Spleen (tissue), 11 donors: ENCODE results near the gene IGSF9. TPM values are rescaled to one million over a fixed set of nuclear protein-coding genes. Genes with fewer than 3 reads are reported as not detected.
"Not testable (repeated sequence)": the region's sequence is repeated elsewhere in the genome, so short reads cannot be mapped to it uniquely, and the experiment has no call there.

Experiments
- DNase-seq: peaks from one replicate; pipeline ENCODE4 v3.0.0-alpha.2; 2020
- H3K27ac ChIP-seq, 8 donors: fragments of 200-600 bp; sonication (generic) in 7 of 8; 1 replicate in 4 of 8; 2 replicates in 4 of 8; pipeline versions ENCODE4 v1.5.0 to v1.8.0; 2016 to 2021; ENCODE audit warnings: inconsistent platforms in 4 of 8, mild to moderate bottlenecking in 4 of 8, moderate library complexity in 1 of 8
- H3K27me3 ChIP-seq, 7 donors: fragments of 200-600 bp; sonication (generic) in 6 of 7; replicated peaks in 1 of 7; 1 replicate in 4 of 7; 2 replicates in 3 of 7; pipeline versions ENCODE4 v1.5.0 to v1.8.0; 2016 to 2021; ENCODE audit warnings: inconsistent platforms in 3 of 7, mild to moderate bottlenecking in 1 of 7
- H3K36me3 ChIP-seq, 6 donors: fragments of 200-600 bp; sonication (generic) in 5 of 6; 1 replicate in 4 of 6; 2 replicates in 2 of 6; pipeline versions ENCODE4 v1.5.0 to v1.8.0; 2016 to 2021; ENCODE audit warnings: inconsistent platforms in 2 of 6
- H3K4me1 ChIP-seq, 6 donors: fragments of 200-600 bp; sonication (generic) in 5 of 6; 1 replicate in 3 of 6; 2 replicates in 3 of 6; pipeline versions ENCODE4 v1.5.0 to v1.8.0; 2016 to 2021; ENCODE audit warnings: inconsistent platforms in 3 of 6
- H3K4me3 ChIP-seq, 8 donors: fragments of 200-600 bp; sonication (generic) in 7 of 8; 1 replicate in 4 of 8; 2 replicates in 4 of 8; pipeline versions ENCODE4 v1.5.0 to v1.8.0; 2016 to 2021; ENCODE audit warnings: inconsistent platforms in 4 of 8, mild to moderate bottlenecking in 4 of 8, moderate library complexity in 2 of 8
- H3K9me3 ChIP-seq, 8 donors: fragments of 200-600 bp; sonication (generic) in 7 of 8; 1 replicate in 4 of 8; 2 replicates in 4 of 8; pipeline versions ENCODE4 v1.5.0 to v1.8.0; 2016 to 2021; ENCODE audit warnings: inconsistent platforms in 4 of 8
- POLR2A ChIP-seq, 3 donors: fragments of 450-650 bp; IDR thresholded peaks; one replicate each; pipeline ENCODE4 v1.5.1; 2017; ENCODE audit warnings: antibody characterized with exemption in 3 of 3, mild to moderate bottlenecking in 1 of 3
- POLR2AphosphoS5 ChIP-seq, 3 donors: sonication (generic); formaldehyde crosslinking; IDR thresholded peaks; one replicate each; pipeline ENCODE4 v1.5.1; 2017; ENCODE audit warnings: antibody characterized with exemption in 3 of 3
- WGBS, 5 donors: extraction: QIAGEN DNeasy Blood & Tissue Kit in 3 of 5; methylation state at CpG; one replicate each; pipeline versions ENCODE4 v1.1.5 to v1.1.7; 2013 to 2018; 5-methylcytosine and 5-hydroxymethylcytosine counted together
- intact Hi-C: fragments of 100-400 bp; cut with DNase I; formaldehyde crosslinking; loops from one replicate; pipeline ENCODE4 v1.15.0; 2023; ENCODE audit warnings: low total_unique reads
- polyA plus RNA-seq, 3 donors: library from polyadenylated mRNA; stranded (reverse); fragments of 200-250 nt; gene quantifications; one replicate each; pipeline ENCODE4 v1.2.1, GENCODE V29; 2013
- total RNA-seq, 7 donors: library from RNA; depleted of rRNA in 3 of 7; stranded (reverse); fragments of >200 nt in 3 of 7; fragmentation: NEBNext Ultra II Directional in 4 of 7; extraction: Animal tissue kit (Norgen Biotek cat#: 25700) in 4 of 7; gene quantifications; one replicate each; pipeline versions ENCODE4 v1.1.0 to v1.2.1, GENCODE V29; 2016 to 2021
- TF ChIP-seq, protein P1 (sequence below), 11 experiments: fragments of 200-600 bp in 7 of 11; fragments of 450-650 bp in 4 of 11; sonication (generic) in 4 of 11; IDR thresholded peaks in 8 of 11; conservative IDR thresholded peaks in 3 of 11; 1 replicate in 7 of 11; 2 replicates in 4 of 11; pipeline versions ENCODE4 v1.4.0 to v1.8.0; 2016 to 2021; ENCODE audit warnings: antibody characterized with exemption in 11 of 11, inconsistent platforms in 4 of 11, mild to moderate bottlenecking in 1 of 11
- donor health status: healthy with polysubstance abuse.
- donor health status: DM: no; HTN: no; CAD: no; lungs with moderate emphysema.
- donor health status: DM: no; HTN: no; CAD: no.
- donor health status: Bipolar disorder and iron deficiency.
- donor health status: healthy.
- donor health status: DM: no; HTN: no; CAD: no.
- donor health status: DM: yes; HTN: yes; CAD: no.

The IGSF9 gene
- total and polyA plus RNA-seq, 10 donors = 0.12 to 2.1 (median 0.95) TPM

DNA sequence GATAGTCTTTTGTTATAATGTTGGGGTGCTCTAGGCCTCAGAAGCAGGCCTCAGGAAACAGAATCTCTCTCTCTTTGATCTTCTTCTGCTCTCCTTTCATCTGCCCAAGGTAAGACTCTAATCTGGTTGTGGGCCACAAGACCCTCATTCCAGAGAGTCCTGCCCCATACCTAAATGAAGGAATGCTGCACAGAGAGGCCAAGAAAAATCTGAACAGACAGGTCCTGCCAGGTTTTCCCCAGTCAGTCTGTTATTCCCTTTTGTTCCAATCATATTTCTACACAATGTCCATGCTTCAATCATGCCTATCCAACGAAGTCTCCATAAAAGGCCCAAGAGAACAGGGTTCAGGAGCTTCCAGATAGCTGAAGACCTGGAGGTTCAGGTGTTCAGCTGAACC is 38.5 kb downstream of the IGSF9 start:
- Histone ChIP-seq H3K4me3 (no peak overlapping the region), H3K36me3 (no peaks in the 10 kb centered on the region), H3K4me1 (peaks cover 23 to 29% (median 26%) of the 10 kb centered on the region in 6 donors), H3K9me3 (peaks cover 0 to 7% (median 0%) of the 10 kb centered on the region in 8 donors), H3K27ac (no peak overlapping the region), H3K27me3 (no peaks in the 10 kb centered on the region)
- intact Hi-C loops = no loop called here
- whole genome bisulfite sequencing, 5 donors = 76 to 95% (median 90%) methylated on average over 1 of the region's 1 CpG
- DNase-seq = no peak
- no peak for TF ChIP-seq POLR2AphosphoS5 (IDR thresholded peaks at IDR 0.05)
- TF ChIP-seq, protein P1, sequence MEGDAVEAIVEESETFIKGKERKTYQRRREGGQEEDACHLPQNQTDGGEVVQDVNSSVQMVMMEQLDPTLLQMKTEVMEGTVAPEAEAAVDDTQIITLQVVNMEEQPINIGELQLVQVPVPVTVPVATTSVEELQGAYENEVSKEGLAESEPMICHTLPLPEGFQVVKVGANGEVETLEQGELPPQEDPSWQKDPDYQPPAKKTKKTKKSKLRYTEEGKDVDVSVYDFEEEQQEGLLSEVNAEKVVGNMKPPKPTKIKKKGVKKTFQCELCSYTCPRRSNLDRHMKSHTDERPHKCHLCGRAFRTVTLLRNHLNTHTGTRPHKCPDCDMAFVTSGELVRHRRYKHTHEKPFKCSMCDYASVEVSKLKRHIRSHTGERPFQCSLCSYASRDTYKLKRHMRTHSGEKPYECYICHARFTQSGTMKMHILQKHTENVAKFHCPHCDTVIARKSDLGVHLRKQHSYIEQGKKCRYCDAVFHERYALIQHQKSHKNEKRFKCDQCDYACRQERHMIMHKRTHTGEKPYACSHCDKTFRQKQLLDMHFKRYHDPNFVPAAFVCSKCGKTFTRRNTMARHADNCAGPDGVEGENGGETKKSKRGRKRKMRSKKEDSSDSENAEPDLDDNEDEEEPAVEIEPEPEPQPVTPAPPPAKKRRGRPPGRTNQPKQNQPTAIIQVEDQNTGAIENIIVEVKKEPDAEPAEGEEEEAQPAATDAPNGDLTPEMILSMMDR (IDR thresholded peaks at IDR 0.05 in 8 of 11, conservative IDR thresholded peaks at IDR 0.05 in 3 of 11) = no peak
- TF ChIP-seq POLR2A (IDR thresholded peaks at IDR 0.05) = no peak

DNA sequence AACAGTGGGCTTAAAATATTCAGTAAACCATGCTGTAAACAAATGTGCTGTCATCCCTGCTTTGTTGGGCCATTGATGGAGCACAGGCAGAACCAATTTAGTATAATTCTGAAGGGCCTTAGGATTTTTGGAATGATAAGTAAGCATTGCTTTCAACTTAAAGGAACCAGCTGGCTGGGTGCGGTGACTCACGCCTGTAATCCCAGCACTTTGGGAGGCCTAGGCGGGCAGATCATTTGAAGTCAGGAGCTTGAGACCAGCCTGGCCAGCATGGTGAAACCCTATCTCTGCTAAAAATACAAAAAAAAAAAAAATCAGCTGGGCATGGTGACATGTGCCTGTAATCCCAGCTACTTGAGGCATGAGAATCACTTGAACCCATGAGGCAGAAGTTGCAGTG is 41.4 kb downstream of the IGSF9 start:
- intact Hi-C loops, H3K4me3 ChIP-seq, H3K36me3 ChIP-seq, H3K9me3 ChIP-seq, H3K27me3 ChIP-seq, H3K27ac ChIP-seq, DNase-seq: not testable (repeated sequence)
- 67 to 85% (median 72%) methylated on average over 3 of the region's 3 CpGs for WGBS, 5 donors
- peaks cover 0 to 24% (median 9%) of the 10 kb centered on the region in 6 donors for H3K4me1 ChIP-seq

DNA sequence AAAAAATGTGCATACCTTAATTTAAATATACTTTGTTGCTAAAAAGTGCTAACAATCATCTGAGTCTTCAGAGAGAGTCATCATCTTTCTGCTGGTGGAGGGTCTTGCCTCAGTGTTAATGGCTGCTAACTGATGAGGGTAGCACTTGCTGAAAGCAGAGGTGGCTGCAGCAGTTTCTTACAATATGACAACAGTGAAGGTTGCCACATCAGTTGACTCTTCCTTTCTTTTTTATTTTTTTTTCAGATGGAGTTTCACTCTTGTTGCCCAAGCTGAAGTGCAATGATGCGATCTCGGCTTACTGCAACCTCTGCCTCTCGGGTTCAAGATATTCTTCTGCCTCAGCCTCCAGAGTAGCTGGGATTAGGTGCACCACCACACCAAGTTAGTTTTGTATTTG is 42.9 kb downstream of the IGSF9 start:
- no peak overlapping the region for H3K4me3 ChIP-seq
- intact Hi-C loops = no loop called here
- peaks cover 0 to 7% (median 0%) of the 10 kb centered on the region in 8 donors for H3K9me3 ChIP-seq
- no peaks in the 10 kb centered on the region for H3K27me3 ChIP-seq
- H3K36me3 ChIP-seq = no peaks in the 10 kb centered on the region
- peak overlapping the region in 1 of 8 donors; percentile 1 for H3K27ac ChIP-seq
- no peak for DNase-seq
- TF ChIP-seq POLR2AphosphoS5 (IDR thresholded peaks at IDR 0.05) (no peak), POLR2A (IDR thresholded peaks at IDR 0.05) (no peak)
- TF ChIP-seq, protein P1 (IDR thresholded peaks at IDR 0.05 in 8 of 11, conservative IDR thresholded peaks at IDR 0.05 in 3 of 11) = no peak
- 55 to 86% (median 68%) methylated on average over 3 of the region's 3 CpGs for WGBS, 5 donors
- peaks cover 0 to 39% (median 15%) of the 10 kb centered on the region in 6 donors for H3K4me1 ChIP-seq

DNA sequence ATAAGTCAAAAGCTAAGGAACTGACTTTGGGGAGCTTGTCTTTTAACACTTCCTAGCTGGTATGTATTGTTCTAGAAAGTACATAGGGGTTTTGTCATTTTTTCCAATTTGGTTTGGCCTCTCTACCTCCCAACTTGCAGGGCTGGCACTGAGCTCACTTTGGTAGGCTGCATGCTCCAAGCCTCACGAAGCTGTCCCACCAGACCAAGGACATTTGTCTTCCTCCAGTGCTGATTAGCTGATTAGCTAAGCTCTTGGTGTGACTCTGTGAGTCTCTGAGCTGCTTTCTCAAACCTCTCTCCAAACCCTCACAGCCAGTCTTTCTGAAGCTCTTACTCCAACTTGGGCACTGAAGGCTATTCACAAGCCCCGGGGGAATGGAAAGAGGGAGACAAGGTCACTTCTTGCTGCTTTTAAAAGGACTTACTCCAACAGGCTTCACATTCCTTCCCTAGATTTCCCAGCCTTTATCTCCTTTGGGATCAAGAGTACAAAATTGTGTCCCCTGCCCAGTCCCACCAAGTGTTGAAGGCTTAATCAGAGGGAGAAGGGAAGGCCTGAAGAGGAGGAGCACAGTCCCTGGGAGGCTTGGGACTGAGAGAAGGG is 44.6 kb downstream of the IGSF9 start:
- Histone ChIP-seq H3K4me1 (peaks cover 0 to 56% (median 24%) of the 10 kb centered on the region in 6 donors), H3K9me3 (peaks cover 0 to 7% (median 0%) of the 10 kb centered on the region in 8 donors), H3K36me3 (no peaks in the 10 kb centered on the region), H3K4me3 (no peak overlapping the region), H3K27me3 (no peaks in the 10 kb centered on the region), H3K27ac (peak overlapping the region in 1 of 8 donors; percentile 0)
- 71 to 81% (median 81%) methylated on average over 2 of the region's 2 CpGs for WGBS, 5 donors
- TF ChIP-seq POLR2A (IDR thresholded peaks at IDR 0.05) (no peak), POLR2AphosphoS5 (IDR thresholded peaks at IDR 0.05) (no peak)
- TF ChIP-seq, protein P1 (IDR thresholded peaks at IDR 0.05 in 8 of 11, conservative IDR thresholded peaks at IDR 0.05 in 3 of 11) = no peak
- intact Hi-C loops = no loop called here
- no peak for DNase-seq
